Kidney (tissue), 14 donors: ENCODE results near the gene TMEM233. TPM values are rescaled to one million over a fixed set of nuclear protein-coding genes. Genes with fewer than 3 reads are reported as not detected.
A peak's percentile ranks its signal among the peaks of the same experiment; 100 is the strongest.
"Not testable (repeated sequence)": the region's sequence is repeated elsewhere in the genome, so short reads cannot be mapped to it uniquely, and the experiment has no call there.

Source experiments
- DNase-seq, 5 donors: peaks; one replicate each; pipeline ENCODE4 v3.0.0-alpha.2; 2013 to 2020
- FAIRE-seq: peaks from 2 replicates; lab custom pipeline; 2012; peaks lifted over from hg19 to GRCh38; lab: Jason Lieb, UNC
- H3K27ac ChIP-seq, 2 donors: one replicate each; pipeline ENCODE4 v1.7.0; 2013; ENCODE audit warnings: low read depth in 2 of 2, low read length in 2 of 2, inconsistent platforms in 1 of 2
- H3K27me3 ChIP-seq: one replicate; pipeline ENCODE4 v1.7.1; 2013; ENCODE audit warnings: low read length, inconsistent platforms; ENCODE audit not compliant: control insufficient read depth, insufficient read depth
- H3K36me3 ChIP-seq, 3 donors: one replicate each; pipeline versions ENCODE4 v1.7.0 to v1.7.1; 2013; ENCODE audit warnings: low read length in 3 of 3, control low read depth in 1 of 3, inconsistent platforms in 1 of 3; ENCODE audit not compliant: insufficient read depth in 3 of 3, control insufficient read depth in 2 of 3
- H3K4me1 ChIP-seq, 3 donors: one replicate each; pipeline versions ENCODE4 v1.7.0 to v1.7.1; 2013; ENCODE audit warnings: low read length in 3 of 3, inconsistent platforms in 1 of 3, low read depth in 1 of 3; ENCODE audit not compliant: control insufficient read depth in 2 of 3, insufficient read depth in 2 of 3
- H3K4me3 ChIP-seq, 3 donors: one replicate each; pipeline versions ENCODE4 v1.7.0 to v1.8.1; 2013; ENCODE audit warnings: low read length in 3 of 3, control low read depth in 1 of 3, inconsistent platforms in 1 of 3
- H3K9ac ChIP-seq, 3 donors: one replicate each; pipeline versions ENCODE4 v1.7.0 to v1.7.1; 2013; ENCODE audit warnings: low read length in 3 of 3, control low read depth in 1 of 3, inconsistent platforms in 1 of 3
- H3K9me3 ChIP-seq, 3 donors: one replicate each; pipeline versions ENCODE4 v1.7.0 to v1.7.1; 2013; ENCODE audit warnings: low read length in 3 of 3, control low read depth in 1 of 3, inconsistent platforms in 1 of 3; ENCODE audit not compliant: control insufficient read depth in 2 of 3, insufficient read depth in 1 of 3
- CTCF ChIP-seq: IDR thresholded peaks from 3 replicates; pipeline ENCODE4 v1.5.1; 2012; ENCODE audit warnings: mild to moderate bottlenecking, moderate library complexity, borderline replicate concordance; ENCODE audit not compliant: insufficient read depth; ENCODE audit errors: extremely low read depth
- intact Hi-C: fragments of 100-400 bp; cut with DNase I; formaldehyde crosslinking; loops from one replicate; pipeline ENCODE4 v1.11.1; 2022
- polyA plus RNA-seq: library from polyadenylated mRNA; stranded (reverse); fragments of 350-450 nt; fragmentation: Illumina TruSeq; extraction: RNeasy Lipid Tissue Mini Kit (QIAGEN cat#74804); gene quantifications from one replicate; pipeline ENCODE4 v1.2.3, GENCODE V29; 2014; ENCODE audit warnings: low read depth, low replicate concordance; ENCODE audit not compliant: insufficient read depth
- total RNA-seq: library from RNA; stranded (reverse); fragmentation: NEBNext Ultra II Directional; extraction: Animal tissue kit (Norgen Biotek cat#: 25700); gene quantifications from one replicate; pipeline ENCODE4 v1.2.1, GENCODE V29; 2021
- donor health status: control.
- donor health status: control.
- donor health status: control.
- donor health status: control.
- donor health status: control.
- donor health status: DM: yes; HTN: yes; CAD: no.
- donor health status: Normal renal cell carcinoma (clear cell type).

The TMEM233 gene
- total and polyA plus RNA-seq, 2 donors from 2014 or later, result 1.2 to 1.4 TPM

DNA sequence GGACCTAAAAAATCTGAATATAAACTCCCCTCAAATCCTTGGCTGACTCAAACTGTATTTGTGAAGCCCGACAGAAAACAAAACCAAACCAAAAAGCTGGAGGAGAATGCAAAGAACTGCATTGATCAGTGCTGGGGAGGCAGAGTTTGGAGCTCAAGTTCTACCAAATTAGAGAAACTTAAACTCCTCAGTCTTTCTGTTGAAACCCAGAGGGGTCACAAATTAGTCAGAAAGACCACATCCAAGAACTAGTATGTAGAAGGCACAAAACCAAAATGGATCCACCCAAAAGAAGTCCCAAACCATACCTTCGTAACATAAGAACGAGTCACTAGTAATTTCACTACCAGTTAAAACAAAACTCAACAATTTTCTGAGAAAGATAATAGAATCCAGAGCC lies 59.1 kb downstream of the TMEM233 start:
- Histone ChIP-seq H3K4me3 (no peak overlapping the region), H3K27me3 (no peaks in the 10 kb centered on the region), H3K36me3 (no peaks in the 10 kb centered on the region), H3K4me1 (no peaks in the 10 kb centered on the region), H3K27ac (no peak overlapping the region), H3K9ac (no peak overlapping the region), H3K9me3 (peaks cover 0 to 3% (median 0%) of the 10 kb centered on the region in 3 donors)
- FAIRE-seq (no peak), DNase-seq (no peak)
- no peak for TF ChIP-seq CTCF
- intact Hi-C loops, result no loop called here

- H3K4me3 ChIP-seq, H3K4me1 ChIP-seq, H3K27ac ChIP-seq, DNase-seq, H3K9me3 ChIP-seq, H3K9ac ChIP-seq, FAIRE-seq, intact Hi-C loops, H3K36me3 ChIP-seq, H3K27me3 ChIP-seq: not testable (repeated sequence)
These were observed 63.4 kb downstream of the TMEM233 start for GRCh38 chr12:119657001-119657400.

GRCh38 chr12:119658166-119658565 lies 64.6 kb downstream of the TMEM233 start:
- H3K4me3 ChIP-seq, H3K27ac ChIP-seq, intact Hi-C loops, H3K27me3 ChIP-seq, FAIRE-seq, DNase-seq, H3K36me3 ChIP-seq, H3K4me1 ChIP-seq, H3K9me3 ChIP-seq, H3K9ac ChIP-seq: not testable (repeated sequence)

- FAIRE-seq, result peak; percentile 58
These were observed 65.8 kb downstream of the TMEM233 start for GRCh38 chr12:119659289-119659897.

More at GRCh38 chr12:119659289-119659897, 65.8 kb downstream of the TMEM233 start:
- Histone ChIP-seq H3K27ac (no peak overlapping the region), H3K36me3 (no peaks in the 10 kb centered on the region), H3K27me3 (no peaks in the 10 kb centered on the region), H3K4me3 (no peak overlapping the region), H3K4me1 (no peaks in the 10 kb centered on the region), H3K9me3 (no peaks in the 10 kb centered on the region), H3K9ac (no peak overlapping the region)
- intact Hi-C loops, result no loop called here
- peak in 1 of 5 donors; percentile 37 for DNase-seq
- peak; percentile 67 for TF ChIP-seq CTCF
